ENCODE data around the gene MRM3. TPM values are rescaled to one million over a fixed set of nuclear protein-coding genes. Genes with fewer than 3 reads are reported as not detected.

MRM3 gene
- total and polyA plus RNA-seq, 2 experiments from 2014 or later = 17.7 to 23.4 TPM

GRCh38 chr17:788551-788950, 6.4 kb downstream of the MRM3 start:
- no peak overlapping the region for H3K4me2 ChIP-seq
- Mint-ChIP-seq H3K36me3 (ENCODE audit: low read depth) (peaks cover 60% of the 10 kb centered on the region), H3K4me1 (peaks cover 16% of the 10 kb centered on the region), H3K4me3 (no peak overlapping the region), H3K27ac (no peak overlapping the region), H3K27me3 (ENCODE audit: insufficient read depth, low read depth, poor library complexity) (peaks cover 12% of the 10 kb centered on the region), H3K9me3 (no peaks in the 10 kb centered on the region; the same call in 2 of the 3 replicates)
- H3K79me2 ChIP-seq (replicated peaks; ENCODE audit: insufficient read depth) = peaks cover 31% of the 10 kb centered on the region
- ATAC-seq = no peak
- peaks cover 6% of the 10 kb centered on the region; the same call in 1 of the 2 replicates for H3K36me3 ChIP-seq (ENCODE audit: insufficient read depth)
- DNase-seq (ENCODE audit: low spot score) = no peak
- no peak overlapping the region for H2AFZ ChIP-seq
- peaks cover 12% of the 10 kb centered on the region for H4K20me1 ChIP-seq (replicated peaks; ENCODE audit: insufficient read depth)
- H3K9me2 ChIP-seq (ENCODE audit: insufficient read depth) = no peaks in the 10 kb centered on the region
- no peaks in the 10 kb centered on the region for H3K27me3 ChIP-seq (ENCODE audit: insufficient read depth)
- peaks cover 31% of the 10 kb centered on the region for H3F3A ChIP-seq (replicated peaks; ENCODE audit: low read depth)
- H3K4me3 ChIP-seq = no peak overlapping the region
- H3K4me1 ChIP-seq (ENCODE audit: insufficient read depth) = peaks cover 4% of the 10 kb centered on the region; the same call in 1 of the 2 replicates
- H3K27ac ChIP-seq (ENCODE audit: low read depth) = no peak overlapping the region
- TF ChIP-seq NANOG (IDR thresholded peaks at IDR 0.05; ENCODE audit: borderline replicate concordance) (no peak), STAT1 (IDR thresholded peaks at IDR 0.05; ENCODE audit: unreplicated experiment) (no peak), ZNF114 (CRISPR knock-in tag; IDR thresholded peaks at IDR 0.05) (no peak), EZH2 (IDR thresholded peaks at IDR 0.05; ENCODE audit: low read depth, unreplicated experiment) (no peak), JUNB (IDR thresholded peaks at IDR 0.05; ENCODE audit: unreplicated experiment) (no peak), ZNF462 (CRISPR knock-in tag; IDR thresholded peaks at IDR 0.05) (no peak), CREB1 (CRISPR knock-in tag; IDR thresholded peaks at IDR 0.05; ENCODE audit: low read depth) (no peak), EZH2phosphoT487 (IDR thresholded peaks at IDR 0.05; ENCODE audit: unreplicated experiment) (no peak), ETS1 (IDR thresholded peaks at IDR 0.05) (no peak), POLR2AphosphoS5 (IDR thresholded peaks at IDR 0.05; ENCODE audit: low read depth) (no peak), ZNF331 (CRISPR knock-in tag; IDR thresholded peaks at IDR 0.05; ENCODE audit: low read depth) (no peak)
- TF ChIP-seq, protein P1, sequence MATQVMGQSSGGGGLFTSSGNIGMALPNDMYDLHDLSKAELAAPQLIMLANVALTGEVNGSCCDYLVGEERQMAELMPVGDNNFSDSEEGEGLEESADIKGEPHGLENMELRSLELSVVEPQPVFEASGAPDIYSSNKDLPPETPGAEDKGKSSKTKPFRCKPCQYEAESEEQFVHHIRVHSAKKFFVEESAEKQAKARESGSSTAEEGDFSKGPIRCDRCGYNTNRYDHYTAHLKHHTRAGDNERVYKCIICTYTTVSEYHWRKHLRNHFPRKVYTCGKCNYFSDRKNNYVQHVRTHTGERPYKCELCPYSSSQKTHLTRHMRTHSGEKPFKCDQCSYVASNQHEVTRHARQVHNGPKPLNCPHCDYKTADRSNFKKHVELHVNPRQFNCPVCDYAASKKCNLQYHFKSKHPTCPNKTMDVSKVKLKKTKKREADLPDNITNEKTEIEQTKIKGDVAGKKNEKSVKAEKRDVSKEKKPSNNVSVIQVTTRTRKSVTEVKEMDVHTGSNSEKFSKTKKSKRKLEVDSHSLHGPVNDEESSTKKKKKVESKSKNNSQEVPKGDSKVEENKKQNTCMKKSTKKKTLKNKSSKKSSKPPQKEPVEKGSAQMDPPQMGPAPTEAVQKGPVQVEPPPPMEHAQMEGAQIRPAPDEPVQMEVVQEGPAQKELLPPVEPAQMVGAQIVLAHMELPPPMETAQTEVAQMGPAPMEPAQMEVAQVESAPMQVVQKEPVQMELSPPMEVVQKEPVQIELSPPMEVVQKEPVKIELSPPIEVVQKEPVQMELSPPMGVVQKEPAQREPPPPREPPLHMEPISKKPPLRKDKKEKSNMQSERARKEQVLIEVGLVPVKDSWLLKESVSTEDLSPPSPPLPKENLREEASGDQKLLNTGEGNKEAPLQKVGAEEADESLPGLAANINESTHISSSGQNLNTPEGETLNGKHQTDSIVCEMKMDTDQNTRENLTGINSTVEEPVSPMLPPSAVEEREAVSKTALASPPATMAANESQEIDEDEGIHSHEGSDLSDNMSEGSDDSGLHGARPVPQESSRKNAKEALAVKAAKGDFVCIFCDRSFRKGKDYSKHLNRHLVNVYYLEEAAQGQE (IDR thresholded peaks at IDR 0.05; ENCODE audit: unreplicated experiment) = no peak
- TF ChIP-seq, protein P2, sequence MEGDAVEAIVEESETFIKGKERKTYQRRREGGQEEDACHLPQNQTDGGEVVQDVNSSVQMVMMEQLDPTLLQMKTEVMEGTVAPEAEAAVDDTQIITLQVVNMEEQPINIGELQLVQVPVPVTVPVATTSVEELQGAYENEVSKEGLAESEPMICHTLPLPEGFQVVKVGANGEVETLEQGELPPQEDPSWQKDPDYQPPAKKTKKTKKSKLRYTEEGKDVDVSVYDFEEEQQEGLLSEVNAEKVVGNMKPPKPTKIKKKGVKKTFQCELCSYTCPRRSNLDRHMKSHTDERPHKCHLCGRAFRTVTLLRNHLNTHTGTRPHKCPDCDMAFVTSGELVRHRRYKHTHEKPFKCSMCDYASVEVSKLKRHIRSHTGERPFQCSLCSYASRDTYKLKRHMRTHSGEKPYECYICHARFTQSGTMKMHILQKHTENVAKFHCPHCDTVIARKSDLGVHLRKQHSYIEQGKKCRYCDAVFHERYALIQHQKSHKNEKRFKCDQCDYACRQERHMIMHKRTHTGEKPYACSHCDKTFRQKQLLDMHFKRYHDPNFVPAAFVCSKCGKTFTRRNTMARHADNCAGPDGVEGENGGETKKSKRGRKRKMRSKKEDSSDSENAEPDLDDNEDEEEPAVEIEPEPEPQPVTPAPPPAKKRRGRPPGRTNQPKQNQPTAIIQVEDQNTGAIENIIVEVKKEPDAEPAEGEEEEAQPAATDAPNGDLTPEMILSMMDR (conservative IDR thresholded peaks at IDR 0.05; ENCODE audit: low read depth in 2 of 2) = no peak
